Osteocyte (in vitro differentiated cells): Measurements from ENCODE around the gene EIPR1. TPM values are rescaled to one million over a fixed set of nuclear protein-coding genes. Genes with fewer than 3 reads are reported as not detected.

Experiments
- DNase-seq: peaks from one replicate; pipeline ENCODE4 v3.0.0; 2021; ENCODE audit warnings: mixed read lengths; ENCODE audit not compliant: unreplicated experiment; ENCODE audit errors: extremely low spot score
- H3K27ac Mint-ChIP-seq: one replicate; pipeline ENCODE4 v1.8.0; 2021; ENCODE audit warnings: mild to moderate bottlenecking, mixed read lengths; ENCODE audit not compliant: unreplicated experiment
- H3K27me3 Mint-ChIP-seq: one replicate; pipeline ENCODE4 v1.8.0; 2021; ENCODE audit warnings: mixed read lengths; ENCODE audit not compliant: unreplicated experiment
- H3K36me3 Mint-ChIP-seq: one replicate; pipeline ENCODE4 v1.8.0; 2021; ENCODE audit warnings: mixed read lengths; ENCODE audit not compliant: unreplicated experiment
- H3K4me1 Mint-ChIP-seq: one replicate; pipeline ENCODE4 v1.8.0; 2021; ENCODE audit warnings: mixed read lengths; ENCODE audit not compliant: unreplicated experiment
- H3K4me3 Mint-ChIP-seq: one replicate; pipeline ENCODE4 v1.8.0; 2021; ENCODE audit warnings: mild to moderate bottlenecking, moderate library complexity, mixed read lengths; ENCODE audit not compliant: unreplicated experiment
- H3K9me3 Mint-ChIP-seq: one replicate; pipeline ENCODE4 v1.8.0; 2021; ENCODE audit warnings: mixed read lengths; ENCODE audit not compliant: unreplicated experiment
- total RNA-seq: library from RNA; stranded (reverse); gene quantifications from 2 replicates; pipeline ENCODE4 v1.2.1, GENCODE V29; 2021
- TF ChIP-seq, protein P1 (sequence below): fragments of 200-600 bp; sonication (generic); IDR thresholded peaks from 2 replicates; pipeline ENCODE4 v1.5.0; 2021; ENCODE audit warnings: antibody characterized with exemption, mild to moderate bottlenecking, moderate library complexity

The EIPR1 gene
- total RNA-seq, 1 donor from 2014 or later: 19.9 TPM

DNA sequence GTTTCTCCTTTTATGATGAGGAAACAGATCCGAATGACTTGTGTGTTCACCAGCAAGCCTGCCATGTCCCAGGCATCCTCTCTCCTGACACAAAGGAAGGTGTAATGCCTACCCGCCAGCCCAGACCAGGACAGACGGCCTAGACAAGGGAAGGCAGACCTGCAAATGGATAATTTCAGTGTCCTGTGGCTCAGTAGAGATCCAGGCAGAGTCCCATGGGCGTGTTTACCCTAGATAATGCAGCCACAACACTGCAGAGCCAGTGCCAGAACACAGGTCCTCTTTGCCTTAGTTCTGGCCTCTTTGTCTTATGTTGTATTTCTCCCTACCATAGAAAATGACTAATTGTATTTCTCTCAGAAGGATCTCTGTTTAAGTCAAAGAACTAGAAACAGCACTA, 14.6 kb upstream of the EIPR1 start:
- TF ChIP-seq, protein P1, sequence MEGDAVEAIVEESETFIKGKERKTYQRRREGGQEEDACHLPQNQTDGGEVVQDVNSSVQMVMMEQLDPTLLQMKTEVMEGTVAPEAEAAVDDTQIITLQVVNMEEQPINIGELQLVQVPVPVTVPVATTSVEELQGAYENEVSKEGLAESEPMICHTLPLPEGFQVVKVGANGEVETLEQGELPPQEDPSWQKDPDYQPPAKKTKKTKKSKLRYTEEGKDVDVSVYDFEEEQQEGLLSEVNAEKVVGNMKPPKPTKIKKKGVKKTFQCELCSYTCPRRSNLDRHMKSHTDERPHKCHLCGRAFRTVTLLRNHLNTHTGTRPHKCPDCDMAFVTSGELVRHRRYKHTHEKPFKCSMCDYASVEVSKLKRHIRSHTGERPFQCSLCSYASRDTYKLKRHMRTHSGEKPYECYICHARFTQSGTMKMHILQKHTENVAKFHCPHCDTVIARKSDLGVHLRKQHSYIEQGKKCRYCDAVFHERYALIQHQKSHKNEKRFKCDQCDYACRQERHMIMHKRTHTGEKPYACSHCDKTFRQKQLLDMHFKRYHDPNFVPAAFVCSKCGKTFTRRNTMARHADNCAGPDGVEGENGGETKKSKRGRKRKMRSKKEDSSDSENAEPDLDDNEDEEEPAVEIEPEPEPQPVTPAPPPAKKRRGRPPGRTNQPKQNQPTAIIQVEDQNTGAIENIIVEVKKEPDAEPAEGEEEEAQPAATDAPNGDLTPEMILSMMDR: no peak
- no peaks in the 10 kb centered on the region for H3K27me3 Mint-ChIP-seq
- H3K27ac Mint-ChIP-seq: no peak overlapping the region
- H3K4me1 Mint-ChIP-seq: peaks cover 1% of the 10 kb centered on the region
- peaks cover 46% of the 10 kb centered on the region for H3K36me3 Mint-ChIP-seq
- H3K4me3 Mint-ChIP-seq: no peak overlapping the region
- DNase-seq: no peak
- H3K9me3 Mint-ChIP-seq: peaks cover 21% of the 10 kb centered on the region

- TF ChIP-seq, protein P1: no peak
- H3K36me3 Mint-ChIP-seq: peaks cover 37% of the 10 kb centered on the region
- peaks cover 5% of the 10 kb centered on the region for H3K9me3 Mint-ChIP-seq
- H3K27me3 Mint-ChIP-seq: no peaks in the 10 kb centered on the region
- no peak overlapping the region for H3K4me3 Mint-ChIP-seq
- H3K27ac Mint-ChIP-seq: no peak overlapping the region
- peaks cover 12% of the 10 kb centered on the region for H3K4me1 Mint-ChIP-seq
- DNase-seq: no peak
Measured at GRCh38 chr2:3390041-3390440, 12.4 kb upstream of the EIPR1 start.

DNA sequence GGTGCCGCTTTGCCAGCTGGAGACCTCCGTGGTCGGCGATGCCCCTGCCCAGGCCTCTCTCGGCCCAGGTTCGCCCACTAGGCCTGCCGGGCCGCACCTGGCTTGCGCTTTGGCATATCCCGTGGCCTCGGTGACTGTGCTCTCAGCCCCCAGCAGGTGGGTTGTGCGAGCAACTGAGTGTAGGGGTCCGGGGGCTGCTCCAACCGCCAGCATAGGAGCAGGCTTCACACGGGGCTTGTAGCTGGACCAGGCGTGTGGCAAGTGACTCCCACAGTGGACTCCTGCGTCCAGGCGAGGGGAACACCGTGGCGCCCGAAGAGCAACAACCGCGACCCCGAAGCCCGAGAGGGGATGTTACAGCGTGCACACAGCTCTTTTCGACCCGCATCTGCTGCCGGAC, 11.6 kb upstream of the EIPR1 start:
- DNase-seq: no peak
- TF ChIP-seq, protein P1: no peak
- Mint-ChIP-seq H3K27ac (no peak overlapping the region), H3K9me3 (no peaks in the 10 kb centered on the region), H3K36me3 (peaks cover 37% of the 10 kb centered on the region), H3K4me1 (peaks cover 12% of the 10 kb centered on the region), H3K4me3 (no peak overlapping the region), H3K27me3 (no peaks in the 10 kb centered on the region)

- peaks cover 12% of the 10 kb centered on the region for H3K4me1 Mint-ChIP-seq
- no peak overlapping the region for H3K4me3 Mint-ChIP-seq
- no peak overlapping the region for H3K27ac Mint-ChIP-seq
- peaks cover 32% of the 10 kb centered on the region for H3K36me3 Mint-ChIP-seq
- H3K9me3 Mint-ChIP-seq: no peaks in the 10 kb centered on the region
- DNase-seq: no peak
- H3K27me3 Mint-ChIP-seq: no peaks in the 10 kb centered on the region
- TF ChIP-seq, protein P1: no peak
Measured at GRCh38 chr2:3388412-3388738, 10.8 kb upstream of the EIPR1 start.

GRCh38 chr2:3387644-3388411, 10.2 kb upstream of the EIPR1 start:
- Mint-ChIP-seq H3K27me3 (no peaks in the 10 kb centered on the region), H3K4me3 (no peak overlapping the region), H3K9me3 (no peaks in the 10 kb centered on the region), H3K36me3 (peaks cover 32% of the 10 kb centered on the region), H3K27ac (no peak overlapping the region), H3K4me1 (peaks cover 12% of the 10 kb centered on the region)
- TF ChIP-seq, protein P1: no peak
- no peak for DNase-seq
